OCI-LY1 (cell line): ENCODE results near the gene EYS.

Experiments used
- EZH2 ChIP-seq: fragments of 200-600 bp; sonication (generic), shearing (Covaris generic); IDR thresholded peaks from 2 replicates; pipeline ENCODE4 v1.8.0; 2017; ENCODE audit warnings: borderline replicate concordance, mixed run types, mild to moderate bottlenecking, antibody characterized with exemption, low read length, moderate library complexity, mixed read lengths
- TF ChIP-seq, protein P1 (sequence below): fragments of 200-600 bp; sonication (generic), shearing (Covaris generic); IDR thresholded peaks from 2 replicates; pipeline ENCODE4 v1.5.1; 2017; ENCODE audit warnings: mild to moderate bottlenecking, antibody characterized with exemption, low read length, moderate library complexity, mixed read lengths

DNA sequence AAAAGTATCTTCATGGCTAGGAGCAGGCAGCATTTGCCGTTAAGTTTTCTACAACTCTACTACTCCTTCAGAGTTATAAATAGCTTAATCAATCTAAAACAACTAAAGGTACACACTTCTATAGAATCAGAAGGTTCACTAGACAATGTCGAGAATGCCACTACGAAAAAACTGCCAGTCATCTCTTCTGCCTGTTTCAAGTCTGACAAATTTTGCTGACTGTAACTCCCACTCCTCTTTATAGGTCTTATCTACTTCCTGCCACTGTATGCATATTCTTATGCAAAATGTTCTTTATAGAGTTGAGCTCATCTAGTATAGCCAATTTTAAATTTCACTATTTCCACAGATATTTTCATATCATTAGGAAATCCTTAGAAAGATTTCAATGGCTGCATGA, 160.1 kb downstream of the EYS start:
- TF ChIP-seq, protein P1, sequence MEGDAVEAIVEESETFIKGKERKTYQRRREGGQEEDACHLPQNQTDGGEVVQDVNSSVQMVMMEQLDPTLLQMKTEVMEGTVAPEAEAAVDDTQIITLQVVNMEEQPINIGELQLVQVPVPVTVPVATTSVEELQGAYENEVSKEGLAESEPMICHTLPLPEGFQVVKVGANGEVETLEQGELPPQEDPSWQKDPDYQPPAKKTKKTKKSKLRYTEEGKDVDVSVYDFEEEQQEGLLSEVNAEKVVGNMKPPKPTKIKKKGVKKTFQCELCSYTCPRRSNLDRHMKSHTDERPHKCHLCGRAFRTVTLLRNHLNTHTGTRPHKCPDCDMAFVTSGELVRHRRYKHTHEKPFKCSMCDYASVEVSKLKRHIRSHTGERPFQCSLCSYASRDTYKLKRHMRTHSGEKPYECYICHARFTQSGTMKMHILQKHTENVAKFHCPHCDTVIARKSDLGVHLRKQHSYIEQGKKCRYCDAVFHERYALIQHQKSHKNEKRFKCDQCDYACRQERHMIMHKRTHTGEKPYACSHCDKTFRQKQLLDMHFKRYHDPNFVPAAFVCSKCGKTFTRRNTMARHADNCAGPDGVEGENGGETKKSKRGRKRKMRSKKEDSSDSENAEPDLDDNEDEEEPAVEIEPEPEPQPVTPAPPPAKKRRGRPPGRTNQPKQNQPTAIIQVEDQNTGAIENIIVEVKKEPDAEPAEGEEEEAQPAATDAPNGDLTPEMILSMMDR: no peak
- no peak for TF ChIP-seq EZH2
